GM18526 (cell line): Measurements from ENCODE around the gene PHLDA3.

ENCODE experiments used
- POLR2A ChIP-seq: IDR thresholded peaks from 3 replicates; pipeline ENCODE4 v1.6.1; 2011; ENCODE audit not compliant: insufficient read length; ENCODE audit errors: extremely low read depth

Gene PHLDA3

GRCh38 chr1:201459775-201460174 lies 9.2 kb downstream of the PHLDA3 start:
- no peak for TF ChIP-seq POLR2A

DNA sequence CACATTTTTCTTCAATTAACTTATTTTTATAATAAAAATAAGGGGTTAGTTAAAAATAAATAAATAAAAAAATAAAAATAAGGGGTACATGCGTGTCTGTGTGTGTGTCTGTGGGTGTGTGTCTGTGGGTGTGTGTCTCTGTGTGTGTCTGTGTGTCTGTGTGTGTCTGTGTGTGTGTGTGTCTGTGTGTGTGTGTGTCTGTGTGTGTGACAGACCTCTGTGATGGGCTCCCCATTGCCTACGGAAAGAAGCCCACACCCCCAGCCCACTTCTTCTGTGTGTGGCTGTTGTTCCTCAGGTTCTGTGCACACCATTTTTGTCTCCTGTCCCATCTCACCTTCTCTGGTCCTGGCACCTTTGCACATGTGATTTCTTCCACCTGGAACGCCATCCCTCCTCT lies 9.9 kb downstream of the PHLDA3 start:
- no peak for TF ChIP-seq POLR2A

GRCh38 chr1:201457508-201457960 lies 11.5 kb downstream of the PHLDA3 start:
- no peak for TF ChIP-seq POLR2A

DNA sequence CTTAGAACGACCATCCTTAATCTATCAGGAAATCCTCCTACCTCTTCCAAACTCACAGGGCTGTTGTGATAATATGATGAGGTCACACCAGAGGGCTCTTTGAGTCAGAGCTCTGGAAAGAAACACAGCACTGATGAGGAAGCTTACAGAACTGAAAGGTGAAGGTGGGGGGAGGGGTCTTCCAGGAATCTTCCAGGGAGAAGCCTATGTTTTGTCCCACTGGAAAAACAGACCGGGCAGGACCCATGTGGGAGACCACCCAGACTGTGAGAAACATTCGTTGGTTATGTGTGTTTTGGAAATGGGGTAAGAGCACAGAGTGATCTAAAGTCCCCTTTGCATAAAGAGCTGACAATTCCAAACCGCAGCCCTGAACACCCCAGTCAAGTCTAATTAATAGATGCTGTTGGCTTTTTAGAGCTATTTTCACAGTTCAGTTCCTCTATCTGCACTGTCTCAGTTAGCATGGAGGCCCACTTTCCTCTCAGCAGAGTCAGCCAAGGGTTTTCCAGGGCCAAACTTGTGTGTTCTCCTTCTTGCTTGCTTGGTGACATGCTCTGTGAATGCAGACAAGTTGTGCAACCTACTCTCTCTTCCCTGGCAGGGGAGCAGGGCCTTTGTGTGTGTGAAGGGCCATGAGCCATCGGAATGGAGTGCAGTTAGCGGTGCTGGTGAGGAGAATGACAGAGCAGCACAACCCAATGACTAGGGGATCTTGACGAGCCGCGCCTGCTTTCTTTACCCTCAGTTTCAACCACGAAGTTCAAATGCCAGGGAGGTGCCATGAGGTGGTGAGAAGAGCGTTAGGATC lies 12.3 kb downstream of the PHLDA3 start:
- no peak for TF ChIP-seq POLR2A

DNA sequence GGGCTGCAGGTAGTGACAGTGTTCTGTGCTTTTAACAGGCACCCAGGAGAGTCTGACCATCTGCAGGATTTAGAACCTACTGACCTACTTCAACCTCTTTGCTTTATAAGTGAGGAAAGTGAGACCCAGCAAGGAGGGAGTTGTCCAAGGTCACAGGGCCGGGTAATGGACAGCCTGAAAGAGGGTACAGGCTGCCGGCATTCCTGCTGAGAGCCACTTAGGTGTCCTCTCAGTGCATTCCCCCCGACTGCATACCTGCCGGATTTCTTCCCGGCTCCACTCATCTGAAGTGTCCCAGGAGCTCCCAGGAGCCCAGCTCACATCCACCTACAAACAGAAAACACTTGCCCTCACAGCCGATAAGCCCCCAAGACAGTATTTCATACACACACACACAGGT lies 13.9 kb downstream of the PHLDA3 start:
- no peak for TF ChIP-seq POLR2A

DNA sequence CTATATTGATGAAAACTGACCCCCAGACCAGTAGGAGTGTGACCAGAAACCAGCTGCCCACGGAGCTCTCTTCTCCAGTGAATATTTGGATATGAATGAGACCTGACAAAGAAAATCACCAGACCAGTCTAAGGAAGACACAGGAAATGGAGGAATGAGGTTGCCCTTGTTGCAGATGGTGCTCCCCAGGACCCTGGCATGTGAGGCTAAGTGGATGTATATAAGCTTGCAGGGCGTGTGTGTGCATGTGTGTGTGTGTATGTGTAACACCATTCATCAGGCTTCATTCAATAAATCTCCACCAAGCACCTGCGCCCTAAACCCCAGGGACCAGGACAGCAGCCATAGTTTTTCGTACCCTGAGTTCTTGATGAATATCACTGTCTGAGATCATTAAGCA lies 14.4 kb downstream of the PHLDA3 start:
- TF ChIP-seq POLR2A = no peak

- TF ChIP-seq POLR2A = no peak
Measured at GRCh38 chr1:201452866-201453265, 16.1 kb downstream of the PHLDA3 start.

DNA sequence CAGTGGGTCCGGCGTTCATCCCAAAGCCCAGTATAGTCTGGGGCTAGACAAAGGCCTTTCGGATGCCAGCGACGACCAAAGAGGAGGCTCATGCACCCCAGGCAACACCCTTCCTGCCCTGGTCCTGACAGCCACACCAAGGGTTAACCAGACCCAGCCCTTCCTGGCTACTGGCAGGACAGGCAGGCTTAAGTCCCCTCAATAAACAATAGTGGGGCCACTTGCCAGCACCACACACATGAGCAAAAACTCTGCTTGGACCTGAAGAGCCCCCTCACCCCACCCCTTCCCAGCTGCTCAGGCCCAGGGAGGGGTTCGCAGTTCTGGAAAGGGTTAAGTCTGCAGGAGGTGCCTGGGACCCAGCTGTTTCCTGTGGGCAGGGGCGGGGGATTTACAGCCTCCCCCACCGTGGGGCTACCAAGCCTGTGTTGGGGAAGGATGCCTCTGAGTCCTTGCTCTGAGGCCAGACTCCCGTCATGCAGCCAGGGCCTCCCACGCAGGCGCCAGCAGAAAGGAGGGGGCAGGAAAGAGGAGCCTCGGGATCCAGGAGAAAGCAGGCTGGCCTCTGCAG lies 18.2 kb downstream of the PHLDA3 start:
- no peak for TF ChIP-seq POLR2A

GRCh38 chr1:201448990-201449389 lies 20.0 kb downstream of the PHLDA3 start:
- TF ChIP-seq POLR2A = no peak

- no peak for TF ChIP-seq POLR2A
Measured at GRCh38 chr1:201447903-201448871, 20.8 kb downstream of the PHLDA3 start.

- TF ChIP-seq POLR2A = no peak
Measured at GRCh38 chr1:201445310-201445709, 23.7 kb downstream of the PHLDA3 start.

DNA sequence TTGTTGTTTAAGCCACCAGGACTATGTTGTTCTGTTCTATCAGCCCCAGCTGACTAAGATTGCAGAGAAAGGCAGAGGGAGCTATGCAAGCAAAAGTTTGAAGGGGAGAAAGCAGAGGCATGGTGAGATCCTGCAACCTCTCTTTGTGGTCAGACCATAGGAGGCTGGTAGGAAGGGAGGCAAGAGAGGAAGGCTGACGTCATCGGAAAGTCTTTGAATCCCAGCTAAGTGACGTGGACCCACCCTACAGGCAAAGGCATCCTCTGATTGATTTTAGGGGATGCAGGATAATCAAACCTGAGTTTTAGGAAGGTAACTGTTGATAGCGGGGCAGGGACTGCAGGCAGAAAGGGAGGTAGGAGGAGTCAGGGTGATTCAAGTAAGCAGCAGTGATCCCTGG lies 24.2 kb downstream of the PHLDA3 start:
- no peak for TF ChIP-seq POLR2A

DNA sequence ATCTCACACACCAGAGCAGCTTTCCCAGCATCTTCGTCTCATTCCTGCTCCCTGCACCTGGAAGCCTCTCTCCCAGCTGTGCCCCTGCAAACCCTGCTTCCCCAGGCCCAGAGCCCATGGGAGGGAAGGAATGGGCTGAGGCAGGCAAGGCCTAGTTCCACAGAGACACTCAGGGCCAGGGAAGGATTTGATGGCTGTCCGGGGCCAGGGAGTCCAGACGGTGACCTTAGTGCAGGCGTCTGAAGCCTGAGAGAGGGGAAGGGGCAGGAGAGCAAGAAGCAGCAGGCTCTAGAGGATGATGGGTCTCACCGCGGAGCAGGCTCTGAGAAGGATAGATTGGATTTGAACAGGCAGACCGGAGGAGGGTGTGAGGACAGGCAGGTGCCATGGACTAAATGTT lies 25.2 kb downstream of the PHLDA3 start:
- no peak for TF ChIP-seq POLR2A

- TF ChIP-seq POLR2A = no peak
Measured at GRCh38 chr1:201436969-201437368, 32.0 kb downstream of the PHLDA3 start.

DNA sequence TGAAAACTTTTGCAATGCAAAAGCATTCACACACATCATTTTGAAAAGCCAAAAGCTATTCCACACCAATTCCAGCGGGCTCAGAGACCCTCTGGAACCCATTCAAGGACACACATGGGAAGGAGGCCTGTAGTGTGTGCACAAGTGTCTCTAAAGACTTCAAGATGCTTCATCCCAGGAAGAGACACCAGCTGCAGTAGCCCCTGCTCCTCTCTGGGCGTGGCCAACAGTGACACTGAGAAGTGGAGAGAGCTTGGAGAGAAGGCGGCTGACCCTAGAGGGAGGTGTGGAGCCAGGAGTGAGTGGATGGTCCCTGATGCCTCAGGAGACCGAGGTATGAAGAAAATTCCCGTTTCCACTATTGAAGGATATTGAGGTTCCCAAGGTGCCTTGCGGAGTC lies 32.6 kb downstream of the PHLDA3 start:
- no peak for TF ChIP-seq POLR2A

- no peak for TF ChIP-seq POLR2A
Measured at GRCh38 chr1:201434266-201434665, 34.7 kb downstream of the PHLDA3 start.
